ENCODE results near the gene ADK.
"Not testable (repeated sequence)": the region's sequence is repeated elsewhere in the genome, so short reads cannot be mapped to it uniquely, and the experiment has no call there.

ADK gene

DNA sequence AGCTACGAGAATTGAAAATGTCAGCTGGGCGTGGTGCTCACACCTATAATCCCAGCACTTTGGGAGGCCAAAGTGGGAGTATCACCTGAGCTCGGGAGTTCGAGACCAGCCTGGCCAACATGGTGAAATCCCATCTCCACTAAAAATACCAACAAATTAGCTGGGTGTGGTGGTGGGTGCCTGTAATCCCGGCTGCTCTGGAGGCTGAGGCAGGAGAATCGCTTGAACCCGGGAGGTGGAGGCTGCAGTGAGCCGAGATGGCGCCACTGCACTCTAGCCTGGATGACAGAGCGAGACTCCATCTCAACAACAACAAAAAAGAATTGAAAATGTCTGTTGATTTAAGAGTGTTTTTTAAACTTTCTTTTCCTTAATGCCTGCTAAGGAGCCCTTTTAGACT, 4.0 kb upstream of the ADK start:
- DNase-seq = not testable (repeated sequence)

GRCh38 chr10:74150204-74150989, 624 bp upstream of the ADK start, which contains the start of gene AP3M1:
Gene AP3M1 (minus strand): TSS chr10:74150828. CDS start chr10:74138379, 12,449 bp downstream.
- no peak for DNase-seq

DNA sequence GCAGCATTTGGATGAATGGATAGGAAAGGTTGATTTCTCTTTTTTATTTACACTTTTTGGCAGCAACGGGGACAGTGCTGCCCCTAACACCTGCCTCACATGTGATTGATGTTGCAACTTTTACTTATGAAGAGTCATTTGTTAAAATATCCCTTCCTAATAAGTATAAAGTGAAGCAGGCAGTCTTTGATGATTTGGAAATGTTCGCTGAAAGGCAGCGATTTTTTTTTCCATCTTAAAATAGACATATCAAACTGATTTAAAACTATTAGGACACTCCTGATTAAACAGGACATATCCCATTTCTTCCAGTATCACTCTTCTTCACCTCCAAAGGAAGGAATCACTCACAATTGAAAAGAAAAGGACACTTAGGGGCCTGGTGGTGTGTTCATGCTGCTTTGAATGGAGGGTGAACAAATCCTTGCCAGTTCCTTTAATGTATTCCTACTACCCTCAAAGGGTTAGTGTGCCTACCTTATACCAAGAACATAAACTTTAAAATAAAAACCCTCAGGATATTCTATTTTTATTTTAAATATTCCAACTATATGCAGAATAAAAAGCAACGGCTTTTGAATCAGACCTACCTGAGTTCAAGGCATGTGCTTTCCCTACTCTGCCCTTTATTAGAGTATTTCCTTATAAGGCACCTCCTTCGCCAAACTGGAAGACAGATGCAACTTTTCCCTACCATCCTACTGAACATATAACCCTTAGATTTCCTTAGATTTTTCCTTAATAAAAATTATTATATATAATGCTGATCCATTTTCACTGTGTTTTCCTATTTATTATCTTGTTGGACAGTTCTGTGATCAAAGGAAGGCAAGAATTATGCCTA, 1.1 kb downstream of the ADK start:
- no peak for DNase-seq

- DNase-seq = no peak
Observed at GRCh38 chr10:74153123-74153522, 2.1 kb downstream of the ADK start.

GRCh38 chr10:74153676-74154075, 2.7 kb downstream of the ADK start:
- DNase-seq = no peak

- DNase-seq = no peak
Observed at GRCh38 chr10:74156919-74157289, 5.9 kb downstream of the ADK start.

- DNase-seq = no peak
Observed at GRCh38 chr10:74160013-74160412, 9.0 kb downstream of the ADK start.

DNA sequence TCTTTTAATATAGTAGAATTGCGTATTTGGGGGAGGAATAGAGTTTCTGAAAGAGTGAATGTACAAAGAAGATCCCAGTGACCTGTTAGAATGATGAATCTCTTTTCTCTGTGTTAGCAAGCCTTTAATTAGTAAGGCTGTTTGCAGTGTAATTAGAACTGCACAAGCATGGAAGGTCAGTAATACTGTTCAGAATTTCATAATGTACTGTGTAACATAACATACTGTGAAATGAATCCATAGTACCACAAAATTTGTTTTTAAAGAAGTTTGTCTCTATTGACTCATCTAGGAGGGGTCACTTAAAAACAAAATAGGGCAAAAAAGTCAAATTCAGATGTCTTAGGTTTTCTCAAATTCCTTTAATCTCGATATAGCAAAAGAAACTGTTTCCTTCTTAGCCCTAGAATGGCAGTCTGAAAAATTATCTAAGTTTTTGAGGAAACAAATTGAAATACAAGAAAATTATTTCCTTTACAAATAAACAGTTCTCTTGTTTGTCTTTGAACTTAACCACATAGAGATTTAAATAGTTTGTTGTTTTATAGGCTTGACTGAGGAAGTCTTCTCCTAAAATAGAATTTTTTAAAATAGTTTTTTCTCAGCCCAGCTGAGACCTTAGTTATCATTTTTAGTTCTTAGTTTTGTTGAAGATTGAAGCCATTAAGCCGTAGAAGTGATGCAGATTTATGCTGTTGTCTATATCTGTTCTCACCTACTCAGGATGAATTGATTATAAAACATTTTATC, 12.5 kb downstream of the ADK start:
- DNase-seq = no peak

DNA sequence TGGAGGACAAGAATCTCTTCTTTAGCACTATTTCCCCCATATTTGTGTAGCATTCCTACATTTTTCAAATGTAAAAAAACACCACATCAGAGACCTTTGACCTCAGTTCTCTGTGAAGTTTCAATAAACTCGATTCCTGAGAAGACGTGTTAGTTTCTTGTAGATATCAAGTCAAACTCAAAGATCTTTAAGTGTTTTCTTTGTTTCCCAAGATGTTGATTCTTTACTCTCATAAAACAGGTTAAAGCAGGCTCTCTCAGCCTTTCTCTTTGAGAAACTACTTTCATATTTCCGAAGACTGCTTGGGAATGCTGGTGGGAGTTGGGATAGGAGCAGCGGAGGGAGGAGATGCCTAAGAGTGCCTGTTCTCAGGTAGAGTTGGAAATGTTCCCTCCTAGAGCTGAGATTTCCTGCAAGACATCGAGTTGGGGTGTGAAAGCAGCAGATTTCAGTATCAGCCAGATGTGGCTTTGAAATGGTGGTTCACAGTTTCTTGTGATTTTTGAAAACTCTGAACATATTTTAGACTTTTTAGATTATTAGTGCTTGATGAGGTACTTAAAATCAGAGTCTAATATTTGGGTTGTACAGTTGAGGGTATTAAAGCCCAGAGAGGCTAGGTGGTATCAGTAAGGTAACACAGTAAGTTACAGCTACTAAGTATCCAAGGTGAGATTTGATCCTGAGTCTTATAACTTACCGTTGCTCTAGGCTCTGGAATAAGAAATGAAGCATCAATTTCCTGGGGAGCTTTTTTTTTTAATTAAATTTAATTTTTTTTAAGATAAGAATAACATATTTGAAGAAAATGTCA, 13.9 kb downstream of the ADK start:
- no peak for DNase-seq

DNA sequence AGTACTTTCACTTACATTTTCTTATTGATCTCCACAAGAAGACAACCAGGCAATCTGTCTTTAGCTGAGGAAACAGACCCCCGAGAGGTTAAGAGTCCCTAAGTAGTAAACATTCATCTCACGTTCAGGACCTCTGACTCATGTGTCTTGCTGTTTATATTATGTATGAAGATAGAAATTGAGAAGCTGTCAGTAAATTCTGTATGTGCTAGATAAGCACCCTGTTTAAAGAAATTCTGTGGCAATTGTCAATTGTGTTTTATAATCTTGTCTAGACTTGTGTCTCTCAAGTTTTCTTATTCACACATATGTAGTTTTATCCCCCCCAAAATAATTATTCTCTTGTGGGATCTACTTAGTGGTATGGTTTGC, 14.5 kb downstream of the ADK start:
- no peak for DNase-seq

DNA sequence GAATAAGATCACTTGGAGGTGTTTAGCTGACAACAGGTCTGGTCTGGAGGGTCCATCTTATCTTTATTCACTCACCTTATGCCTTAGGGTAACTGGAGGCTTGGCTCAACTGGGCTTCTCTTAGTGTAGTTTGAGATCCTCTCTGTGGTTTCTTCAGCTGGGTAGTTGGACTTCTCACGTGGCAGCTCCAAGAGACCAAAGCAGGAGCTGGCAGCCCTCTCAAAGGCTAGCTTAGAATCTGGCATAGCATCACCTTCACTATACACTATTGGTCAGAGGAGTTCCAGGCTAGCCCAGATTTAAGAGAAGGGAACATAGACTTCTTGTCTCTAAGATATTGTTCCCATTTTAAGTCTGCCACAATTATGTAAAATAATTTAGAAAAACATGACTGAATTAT, 16.4 kb downstream of the ADK start:
- no peak for DNase-seq

DNA sequence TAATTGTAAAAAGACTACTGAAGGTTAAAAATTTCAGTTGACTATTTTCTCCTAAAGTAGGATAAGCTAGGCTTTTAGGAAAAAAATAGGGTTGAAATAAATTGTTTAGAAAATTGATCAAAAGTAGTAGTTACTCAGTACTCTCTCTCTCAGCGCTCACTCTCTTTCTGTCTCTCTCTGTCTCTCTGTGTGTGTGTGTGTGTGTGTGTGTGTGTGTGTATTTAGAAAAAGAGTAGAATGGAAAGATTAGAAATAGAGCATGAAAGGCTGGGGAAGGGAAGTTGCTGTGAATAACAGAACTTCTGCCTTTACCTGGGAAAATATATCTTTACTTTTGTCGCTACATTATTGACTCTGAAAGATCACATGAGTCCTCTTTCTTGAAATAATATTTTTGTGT, 20.6 kb downstream of the ADK start:
- no peak for DNase-seq

DNA sequence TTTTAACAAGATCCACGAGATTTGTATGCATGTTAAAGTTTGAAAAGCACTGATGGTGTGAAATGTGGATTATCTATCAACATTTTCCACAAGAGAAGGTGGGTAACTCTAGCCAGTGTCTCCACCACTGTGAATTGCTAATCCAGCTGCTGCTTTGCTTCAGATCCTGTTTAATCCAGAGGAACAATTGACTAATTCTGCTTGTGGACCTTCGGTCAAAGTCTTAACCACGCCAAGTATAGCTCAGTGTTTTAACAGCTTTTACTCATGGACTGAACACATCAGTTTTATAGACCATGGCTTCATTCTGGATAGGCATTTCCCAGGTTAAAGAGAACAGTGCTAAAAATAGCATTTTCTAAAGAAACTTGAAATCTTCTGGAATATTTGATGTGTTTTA, 23.5 kb downstream of the ADK start:
- no peak for DNase-seq

DNA sequence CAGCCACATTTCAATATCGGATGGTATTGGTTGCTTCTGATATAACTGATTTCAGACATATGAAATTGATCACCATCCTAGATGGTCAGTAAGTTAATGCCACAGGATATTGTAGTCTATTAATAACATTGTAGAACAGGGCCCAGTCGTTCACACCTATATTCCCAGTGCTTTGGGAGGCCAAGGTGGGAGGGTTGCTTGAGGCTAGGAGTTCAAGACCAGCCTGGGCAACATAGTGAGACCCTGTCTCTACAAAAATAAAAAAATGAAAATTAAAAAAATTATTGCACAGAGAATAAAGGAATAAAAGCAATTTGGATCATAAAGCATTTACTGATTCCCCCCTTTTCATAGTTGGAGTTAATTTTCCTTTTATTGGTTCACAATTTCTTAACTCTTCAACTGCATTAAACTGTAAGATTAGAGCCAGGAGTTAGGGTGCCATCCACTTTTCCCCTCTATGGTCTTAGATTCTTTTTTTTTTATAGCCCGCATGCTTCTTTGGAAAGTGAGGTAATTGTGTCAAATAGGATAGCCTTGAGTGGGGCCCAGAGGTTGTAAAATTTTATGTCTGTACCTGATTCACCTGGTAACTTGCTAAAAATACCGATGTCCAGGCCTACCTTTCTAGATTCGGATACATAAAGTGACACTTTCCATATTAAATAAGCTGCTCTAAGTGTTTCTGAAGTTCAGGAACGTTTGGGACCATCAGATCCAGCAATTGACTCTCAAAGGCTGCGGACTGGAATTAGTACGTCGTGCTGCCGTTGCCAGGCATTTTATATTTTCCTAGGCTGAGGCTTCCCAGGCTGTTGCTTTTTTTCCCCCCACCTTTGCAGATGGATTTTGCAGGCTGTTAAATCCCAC, 24.7 kb downstream of the ADK start:
- no peak for DNase-seq

GRCh38 chr10:74176380-74177139, 25.5 kb downstream of the ADK start:
- peak; percentile 96 for DNase-seq

GRCh38 chr10:74177140-74177677, 26.2 kb downstream of the ADK start:
- DNase-seq = peak; percentile 40

DNA sequence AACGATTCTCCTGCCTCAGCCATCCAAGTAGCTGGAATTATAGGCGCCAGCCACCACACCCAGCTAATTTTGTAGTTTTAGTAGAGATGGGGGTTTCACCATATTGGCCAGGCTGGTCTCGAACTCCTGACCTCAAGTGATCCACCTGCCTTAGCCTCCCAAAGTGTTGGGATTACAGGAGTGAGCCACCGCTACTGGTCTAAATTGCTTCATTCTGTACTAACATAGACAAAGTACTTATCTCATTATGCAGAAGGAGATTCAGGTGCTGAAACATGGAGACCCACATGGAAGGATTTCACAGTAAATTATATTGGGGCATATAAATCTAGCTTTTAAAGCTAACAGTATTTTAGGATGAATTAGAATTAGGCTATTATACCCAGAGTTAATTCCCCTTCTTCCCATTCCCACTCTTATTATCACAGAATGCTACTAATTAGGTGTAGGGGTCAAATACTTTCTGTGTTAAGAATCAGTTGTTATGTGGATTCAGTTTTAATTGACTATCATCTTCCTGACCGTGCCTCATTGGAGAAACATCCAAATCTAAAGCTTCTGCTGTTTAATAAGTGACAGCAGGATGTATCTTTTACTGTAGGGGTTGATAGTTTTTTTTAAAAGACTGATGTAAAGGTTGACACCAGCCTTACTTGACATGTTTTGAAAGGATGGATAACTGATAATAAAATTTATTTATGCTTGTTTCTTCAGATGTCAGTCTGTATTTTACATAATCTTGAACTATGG, 27.2 kb downstream of the ADK start:
- DNase-seq = no peak

DNA sequence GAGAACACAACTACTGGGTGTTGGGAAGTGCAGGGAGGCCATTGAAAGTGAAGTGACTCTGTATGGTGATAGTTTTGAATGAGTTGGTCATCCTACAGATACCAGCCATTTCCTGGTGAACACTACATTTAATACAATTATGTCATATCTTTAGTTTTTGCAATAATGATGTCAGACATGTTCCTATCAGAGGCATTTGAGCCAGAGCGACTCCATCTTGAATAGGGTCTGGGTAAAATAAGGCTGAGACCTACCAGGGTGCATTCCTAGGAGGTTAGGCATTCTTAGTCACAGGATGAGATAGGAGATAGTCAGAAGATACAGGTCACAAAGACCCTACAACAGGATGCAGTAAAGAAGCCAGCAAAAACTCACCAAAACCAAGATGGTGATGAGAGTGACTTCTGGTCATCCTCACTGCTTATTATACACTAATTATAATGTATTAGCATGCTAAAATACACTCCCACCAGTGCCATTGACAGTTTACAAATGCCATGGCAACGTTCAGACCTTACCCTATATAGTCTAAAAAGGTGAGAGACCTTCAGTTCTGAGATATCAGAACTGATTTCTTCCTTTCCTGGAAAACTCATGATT, 28.2 kb downstream of the ADK start:
- no peak for DNase-seq

DNA sequence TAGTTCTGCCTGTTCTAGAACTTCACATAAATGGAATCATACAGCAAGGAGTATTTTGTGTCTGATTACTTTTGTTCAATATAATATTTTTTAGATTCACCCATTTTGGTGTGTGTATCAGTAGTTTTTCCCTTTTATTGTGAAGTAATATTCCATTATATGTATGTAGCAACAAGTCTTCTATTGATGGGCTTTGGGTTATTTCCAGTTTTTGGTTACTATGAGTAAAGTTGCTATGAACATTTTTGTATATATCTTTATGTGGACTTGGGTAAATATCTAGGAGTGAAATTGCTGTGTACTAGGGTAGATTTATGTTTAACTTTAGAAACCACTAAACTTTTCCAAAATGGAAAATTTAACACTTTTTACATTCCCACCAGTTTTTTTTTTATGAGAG, 35.7 kb downstream of the ADK start:
- no peak for DNase-seq

All from CD4-positive, alpha-beta T cell treated with Interleukin-4 for 4 hours (primary cell).